T-cell (primary cell): ENCODE results near the gene CENPX. TPM values are rescaled to one million over a fixed set of nuclear protein-coding genes. Genes with fewer than 3 reads are reported as not detected.

Source experiments
- ATAC-seq, 4 experiments: fragments of 200-7000 bp in 3 of 4; fragments of 150-1000 bp in 1 of 4; cut with Tn5 transposase; replicated peaks in 1 of 4; 1 replicate in 3 of 4; 2 replicates in 1 of 4; pipeline ENCODE4 v1.10.0; 2021; ENCODE audit warnings: moderate library complexity in 3 of 4, mild to moderate bottlenecking in 2 of 4, moderate number of reproducible peaks in 1 of 4
- CTCF ChIA-PET, 2 donors: fragments of 300-600 bp; sonication (Branson Sonifier 250); formaldehyde crosslinking; loops; one replicate each; lab custom pipeline; 2022; ENCODE audit warnings: antibody characterized with exemption in 2 of 2; lab: Charles Lee
- POLR2A ChIA-PET, 2 donors: fragments of 300-600 bp; sonication (Branson Sonifier 250); formaldehyde crosslinking; loops; one replicate each; lab custom pipeline; 2022; ENCODE audit warnings: antibody characterized with exemption in 2 of 2; lab: Charles Lee
- DNase-seq, 35 experiments: peaks; one replicate each; pipeline versions ENCODE4 v3.0.0 to v3.0.0-alpha.2; 2013 to 2023
- H3K27ac ChIP-seq: one replicate; pipeline ENCODE4 v1.5.1; 2013; ENCODE audit warnings: low read length
- H3K27me3 ChIP-seq, 2 experiments: replicated peaks in 1 of 2; 1 replicate in 1 of 2; 2 replicates in 1 of 2; pipeline versions ENCODE4 v1.6.1 to v1.7.0; 2013; ENCODE audit warnings: low read length in 1 of 2, mixed read lengths in 1 of 2; ENCODE audit not compliant: control insufficient read depth in 2 of 2, insufficient read depth in 2 of 2; ENCODE audit errors: extremely low read depth in 1 of 2
- H3K36me3 ChIP-seq, 2 donors: 1 replicate in 1 of 2; 2 replicates in 1 of 2; pipeline versions ENCODE4 v1.6.1 to v1.7.0; 2013; ENCODE audit warnings: low read length in 1 of 2; ENCODE audit not compliant: control insufficient read depth in 2 of 2, insufficient read depth in 1 of 2; ENCODE audit errors: extremely low read depth in 1 of 2
- H3K4me1 ChIP-seq, 2 experiments: 1 replicate in 1 of 2; 2 replicates in 1 of 2; pipeline versions ENCODE4 v1.6.1 to v1.7.0; 2013; ENCODE audit warnings: low read length in 2 of 2, mixed read lengths in 1 of 2; ENCODE audit not compliant: insufficient read depth in 2 of 2, control insufficient read depth in 1 of 2; ENCODE audit errors: extremely low read depth in 1 of 2
- H3K4me3 ChIP-seq, 2 donors: 1 replicate in 1 of 2; 2 replicates in 1 of 2; pipeline versions ENCODE4 v1.5.1 to v1.7.0; 2013; ENCODE audit warnings: mild to moderate bottlenecking in 2 of 2, low read length in 1 of 2, moderate library complexity in 1 of 2; ENCODE audit not compliant: control insufficient read depth in 1 of 2; ENCODE audit errors: extremely low read depth in 1 of 2
- H3K9me3 ChIP-seq: 2 replicates; pipeline ENCODE4 v1.7.0; 2013
- H3K27ac Mint-ChIP-seq, 2 donors: one replicate each; pipeline ENCODE4 v1.8.0; 2020 to 2021; ENCODE audit warnings: mild to moderate bottlenecking in 2 of 2, mixed read lengths in 2 of 2
- H3K27me3 Mint-ChIP-seq, 2 donors: one replicate each; pipeline ENCODE4 v1.8.0; 2021 to 2022; ENCODE audit warnings: mixed read lengths in 2 of 2
- H3K36me3 Mint-ChIP-seq: one replicate; pipeline ENCODE4 v1.8.0; 2021; ENCODE audit warnings: mixed read lengths
- H3K4me1 Mint-ChIP-seq, 3 donors: one replicate each; pipeline ENCODE4 v1.8.0; 2020 to 2022; ENCODE audit warnings: mixed read lengths in 3 of 3, mild to moderate bottlenecking in 1 of 3
- H3K4me3 Mint-ChIP-seq, 3 donors: one replicate each; pipeline ENCODE4 v1.8.0; 2020 to 2022; ENCODE audit warnings: mild to moderate bottlenecking in 3 of 3, mixed read lengths in 3 of 3, moderate library complexity in 3 of 3
- H3K9me3 Mint-ChIP-seq, 3 donors: one replicate each; pipeline ENCODE4 v1.8.0; 2020 to 2022; ENCODE audit warnings: mixed read lengths in 3 of 3
- WGBS: methylation state at CpG from one replicate; pipeline ENCODE4 v1.1.5; 2013; ENCODE audit warnings: missing lambda C conversion rate; ENCODE audit not compliant: insufficient coverage; 5-methylcytosine and 5-hydroxymethylcytosine counted together
- total RNA-seq, 35 experiments: library from RNA in 6 of 35; stranded (reverse) in 6 of 35; fragments of 120-200 nt in 1 of 35; gene quantifications; one replicate each; pipeline versions ENCODE4 v1.2.1 to v1.2.4 and lab custom pipeline; 2013 to 2026

Gene CENPX
- total RNA-seq, 5 donors from 2014 or later (not counting 1 experiment from before 2014, with no cell fraction given) = 26.7 to 47.8 (median 43.7) TPM

DNA sequence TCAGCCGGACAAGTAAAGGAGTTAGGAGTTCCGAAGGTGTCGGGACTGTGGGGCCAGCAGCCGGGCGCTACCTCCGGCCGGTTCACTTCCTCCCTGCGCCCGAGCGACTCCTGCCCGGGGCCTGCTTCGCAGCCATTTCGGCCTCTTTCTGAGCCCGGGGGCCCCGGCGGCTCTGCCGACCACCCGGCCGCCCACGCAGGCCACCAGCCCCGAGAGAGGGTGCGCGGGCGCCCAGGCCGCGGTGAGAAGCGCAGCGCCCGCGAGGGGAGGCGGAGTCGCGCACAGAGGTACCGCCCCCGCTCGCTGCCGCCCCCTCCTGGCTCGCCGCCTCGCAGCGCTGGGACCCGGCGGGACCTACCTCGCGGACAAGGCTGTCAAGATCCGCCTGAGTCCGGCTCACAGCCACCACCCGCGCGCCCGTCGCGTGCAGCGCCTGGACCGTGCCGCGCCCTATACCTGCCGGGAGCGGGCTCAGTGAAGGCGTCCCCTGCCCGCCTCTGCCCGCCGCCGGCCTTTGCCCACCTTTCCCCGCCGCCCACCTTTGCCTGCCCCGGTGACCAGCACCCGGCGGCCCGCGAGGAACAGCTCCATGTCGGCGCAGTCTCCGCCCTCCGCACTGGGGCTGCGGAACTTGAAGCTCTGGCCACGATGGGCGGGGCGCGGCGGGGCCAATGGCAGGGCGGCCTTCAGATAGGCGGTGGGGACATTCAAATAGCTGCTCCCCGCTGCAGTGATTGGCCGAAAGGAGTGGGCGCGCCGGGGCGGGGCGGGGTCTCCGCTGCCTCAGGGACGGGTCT is 14.6 kb upstream of the CENPX start, which contains the start of gene DCXR:
TSS of gene DCXR (minus strand) at position 606 of the 797 bp plus-strand sequence. CDS start at position 591, 15 bp downstream.
- ATAC-seq = peak; percentile 91 to 94 (median 94)

DNA sequence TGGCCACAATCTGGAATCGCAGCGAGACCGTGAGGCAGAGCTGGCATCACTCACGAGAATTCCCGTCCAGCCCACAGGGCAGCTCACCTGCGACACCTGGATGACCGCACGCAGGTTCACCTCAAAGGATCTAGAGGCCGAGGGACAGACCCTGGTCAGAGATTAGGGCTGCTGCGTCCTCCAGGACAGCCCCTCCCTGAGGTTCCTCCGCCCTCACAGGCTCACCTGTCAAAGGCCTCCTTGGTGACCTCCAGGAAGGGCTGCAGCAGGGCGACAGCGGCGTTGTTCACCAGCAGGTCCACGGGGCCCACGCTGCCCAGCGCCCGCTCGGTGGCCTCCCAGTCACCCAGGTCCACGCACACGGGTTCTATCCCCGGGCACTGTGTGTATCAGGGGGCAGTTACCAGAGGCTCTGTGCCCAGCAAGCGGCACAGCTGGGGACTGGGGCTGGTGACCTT is 14.0 kb upstream of the CENPX start:
- H3K27me3 ChIP-seq = peaks cover 0 to 8% of the 10 kb centered on the region in 2 experiments
- H3K4me3 ChIP-seq = peak overlapping the region; percentile 59 to 78
- POLR2A ChIA-PET = no interaction called here
- Mint-ChIP-seq H3K4me1 (peaks cover 16 to 31% (median 29%) of the 10 kb centered on the region in 3 donors), H3K4me3 (peak overlapping the region; percentile 70 to 88 (median 72)), H3K36me3 (peaks cover 6% of the 10 kb centered on the region), H3K27ac (peak overlapping the region; percentile 39 to 59), H3K27me3 (no peaks in the 10 kb centered on the region), H3K9me3 (no peaks in the 10 kb centered on the region)
- H3K9me3 ChIP-seq = no peaks in the 10 kb centered on the region
- peak overlapping the region; percentile 55 for H3K27ac ChIP-seq
- peaks cover 8 to 31% of the 10 kb centered on the region in 2 experiments for H3K4me1 ChIP-seq
- WGBS = 52% methylated on average over 22 of the region's 23 CpGs
- peaks cover 0 to 5% of the 10 kb centered on the region in 2 donors for H3K36me3 ChIP-seq
- ATAC-seq = no peak
- no peak for DNase-seq
- CTCF ChIA-PET = no interaction called here

More for the DNA sequence above, 14.6 kb upstream of the CENPX start, which contains the start of gene DCXR:
- H3K9me3 ChIP-seq = no peaks in the 10 kb centered on the region
- peaks cover 0 to 4% of the 10 kb centered on the region in 2 experiments for H3K27me3 ChIP-seq
- H3K36me3 ChIP-seq = peaks cover 0 to 5% of the 10 kb centered on the region in 2 donors
- H3K4me1 ChIP-seq = peaks cover 8 to 27% of the 10 kb centered on the region in 2 experiments
- CTCF ChIA-PET = interaction anchor here in 1 of 2 donors (0.6 to 1.6 kb wide), 12 partner anchors 9 to 263 kb away, joined by 3 to 17 read pairs (median 4); partner anchors contain the start of genes CENPX and LRRC45
- Mint-ChIP-seq H3K27me3 (no peaks in the 10 kb centered on the region), H3K9me3 (no peaks in the 10 kb centered on the region), H3K27ac (peak within 1 kb of the TSS; percentile 90 to 93), H3K4me1 (peaks cover 16 to 31% (median 29%) of the 10 kb centered on the region in 3 donors), H3K36me3 (peaks cover 6% of the 10 kb centered on the region), H3K4me3 (peak within 1 kb of the TSS; percentile 82 to 88 (median 87))
- POLR2A ChIA-PET = interaction anchor here (0.5 to 1.0 kb wide), 3 partner anchors 15 to 99 kb away, joined by 4 to 6 read pairs (median 4); partner anchors contain the start of gene CENPX (in 1 of the 2)
- H3K4me3 ChIP-seq = peak within 1 kb of the TSS; percentile 59 to 78
- H3K27ac ChIP-seq = peak within 1 kb of the TSS; percentile 55
- DNase-seq = peak; percentile 87 to 97 (median 92)
- under 1% methylated on average over 91 of the region's 92 CpGs for WGBS

DNA sequence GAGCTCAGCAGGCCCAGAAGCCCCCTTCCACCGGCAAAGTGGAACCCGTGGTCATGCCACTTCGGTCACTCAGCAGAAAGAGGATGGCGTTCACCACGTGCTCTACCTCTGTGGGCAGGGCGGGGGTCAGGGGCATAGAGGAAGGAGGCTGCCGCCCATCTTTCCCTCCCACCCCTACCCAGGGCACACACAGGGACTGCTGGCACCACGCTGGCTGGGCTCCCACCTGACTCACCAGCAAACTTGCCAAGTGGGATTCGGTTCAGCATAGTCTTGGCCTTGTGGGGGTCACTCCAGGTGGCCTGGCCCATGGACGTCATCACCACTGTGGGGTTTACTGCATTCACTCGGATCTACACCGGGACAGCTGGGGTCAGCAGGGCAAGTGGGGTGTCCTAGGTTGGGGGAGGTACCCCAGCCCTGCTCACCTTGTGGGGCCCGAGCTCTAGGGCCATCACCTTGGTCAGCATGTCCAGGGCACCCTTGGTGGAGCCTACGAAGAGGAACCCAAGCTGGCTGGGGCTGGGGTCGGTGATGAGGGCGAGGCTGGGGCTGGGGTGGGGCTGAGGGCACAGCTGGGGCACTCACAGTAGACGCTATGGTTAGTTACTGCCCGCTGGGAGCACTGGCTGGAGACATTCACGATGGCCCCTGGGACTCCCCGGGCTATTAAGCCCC is 13.4 kb upstream of the CENPX start:
- ChIA-PET POLR2A (interaction anchor here in 1 of 2 donors (0.9 kb wide), 1 partner anchor 40 kb away, joined by 3 read pairs; no protein-coding TSS in a partner anchor), CTCF (no interaction called here)
- no peaks in the 10 kb centered on the region for H3K9me3 ChIP-seq
- H3K4me1 ChIP-seq = peaks cover 8 to 32% of the 10 kb centered on the region in 2 experiments
- H3K27ac Mint-ChIP-seq = peak overlapping the region; percentile 27 to 39
- no peaks in the 10 kb centered on the region for H3K27me3 Mint-ChIP-seq
- H3K36me3 ChIP-seq = peaks cover 0 to 5% of the 10 kb centered on the region in 2 donors
- H3K9me3 Mint-ChIP-seq = no peaks in the 10 kb centered on the region
- peak overlapping the region; percentile 55 for H3K27ac ChIP-seq
- H3K4me3 ChIP-seq = peak overlapping the region in 1 of 2 donors; percentile 59
- H3K4me3 Mint-ChIP-seq = peak overlapping the region; percentile 70 to 88 (median 72)
- peaks cover 6% of the 10 kb centered on the region for H3K36me3 Mint-ChIP-seq
- H3K4me1 Mint-ChIP-seq = peaks cover 16 to 31% (median 29%) of the 10 kb centered on the region in 3 donors
- peaks cover 0 to 8% of the 10 kb centered on the region in 2 experiments for H3K27me3 ChIP-seq
- 95% methylated on average over 18 of the region's 20 CpGs for WGBS
- no peak for DNase-seq
- ATAC-seq = no peak

DNA sequence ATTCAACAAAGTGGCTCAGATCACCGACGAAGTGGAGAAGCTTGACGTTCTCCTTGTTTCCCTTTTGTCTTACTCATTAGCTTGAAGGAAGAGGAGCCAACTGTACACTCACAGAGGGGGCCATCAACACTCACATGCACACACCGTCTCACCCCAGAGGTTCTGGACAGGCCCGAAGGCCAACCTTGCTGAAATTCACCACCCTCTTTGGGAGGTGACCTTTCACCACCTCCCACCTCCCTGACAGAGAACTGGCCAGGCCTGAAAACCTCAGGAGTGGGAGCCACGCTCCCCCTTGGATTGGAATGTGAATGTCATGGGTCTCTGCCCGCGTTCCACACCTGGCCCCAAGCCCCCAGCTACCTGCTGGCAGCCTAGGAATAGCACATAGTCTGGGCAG is 12.8 kb upstream of the CENPX start:
- no peak overlapping the region for H3K4me3 ChIP-seq
- peaks cover 8 to 38% of the 10 kb centered on the region in 2 experiments for H3K4me1 ChIP-seq
- H3K36me3 Mint-ChIP-seq = peaks cover 6% of the 10 kb centered on the region
- peak overlapping the region; percentile 17 to 69 for H3K27ac Mint-ChIP-seq
- no peaks in the 10 kb centered on the region for H3K9me3 ChIP-seq
- ATAC-seq (no peak), DNase-seq (no peak)
- peaks cover 0 to 8% of the 10 kb centered on the region in 2 experiments for H3K27me3 ChIP-seq
- H3K4me3 Mint-ChIP-seq = peak overlapping the region; percentile 62 to 88 (median 70)
- H3K36me3 ChIP-seq = peaks cover 0 to 5% of the 10 kb centered on the region in 2 donors
- POLR2A ChIA-PET = interaction anchor here in 1 of 2 donors (0.9 kb wide), 1 partner anchor 41 kb away, joined by 3 read pairs; no protein-coding TSS in a partner anchor
- WGBS = 98% methylated on average over 6 of the region's 8 CpGs
- H3K9me3 Mint-ChIP-seq = no peaks in the 10 kb centered on the region
- CTCF ChIA-PET = interaction anchor here in 1 of 2 donors (1.0 kb wide), 1 partner anchor 512 kb away, joined by 3 read pairs; no protein-coding TSS in a partner anchor
- no peak overlapping the region for H3K27ac ChIP-seq
- H3K4me1 Mint-ChIP-seq = peaks cover 16 to 33% (median 30%) of the 10 kb centered on the region in 3 donors
- no peaks in the 10 kb centered on the region for H3K27me3 Mint-ChIP-seq

DNA sequence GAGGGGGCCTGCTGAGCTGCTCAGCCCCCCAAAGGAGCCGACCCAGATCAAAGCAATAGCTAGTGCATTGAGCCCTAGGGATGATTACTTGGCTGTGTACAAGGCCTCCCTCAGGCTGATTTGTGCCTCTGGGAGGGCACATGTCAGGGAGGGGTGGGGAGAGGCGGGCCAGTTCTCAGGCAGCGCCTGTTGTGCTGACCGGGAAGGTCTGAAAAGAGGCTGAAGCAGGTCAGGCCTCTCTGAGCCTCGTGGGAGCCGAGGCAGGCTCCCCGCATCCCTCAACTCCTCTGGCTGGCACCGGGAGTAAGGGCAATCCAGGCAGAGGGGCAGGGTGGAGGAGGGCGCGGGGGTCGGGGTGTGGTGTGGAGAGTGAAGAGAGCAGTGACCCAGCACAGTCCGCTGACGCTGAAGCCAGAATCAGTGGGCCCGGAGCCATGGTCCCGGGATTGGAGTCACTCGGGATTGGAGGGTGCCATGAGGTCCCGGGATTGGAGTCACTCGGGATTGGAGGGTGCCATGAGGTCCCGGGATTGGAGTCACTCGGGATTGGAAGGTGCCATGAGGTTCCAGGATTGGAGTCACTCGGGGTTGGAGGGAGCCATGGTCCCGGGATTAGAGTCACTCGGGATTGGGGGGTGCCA is 11.8 kb upstream of the CENPX start:
- Histone ChIP-seq H3K4me3 (no peak overlapping the region), H3K9me3 (no peaks in the 10 kb centered on the region), H3K4me1 (peaks cover 10 to 48% of the 10 kb centered on the region in 2 experiments), H3K27me3 (peaks cover 0 to 12% of the 10 kb centered on the region in 2 experiments), H3K27ac (no peak overlapping the region), H3K36me3 (peaks cover 0 to 5% of the 10 kb centered on the region in 2 donors)
- no peak for ATAC-seq
- Mint-ChIP-seq H3K27ac (no peak overlapping the region), H3K4me3 (peak overlapping the region; percentile 41 to 88 (median 58)), H3K9me3 (no peaks in the 10 kb centered on the region), H3K4me1 (peaks cover 20 to 39% (median 37%) of the 10 kb centered on the region in 3 donors), H3K36me3 (peaks cover 6% of the 10 kb centered on the region), H3K27me3 (no peaks in the 10 kb centered on the region)
- no peak for DNase-seq
- POLR2A ChIA-PET = interaction anchor here in 1 of 2 donors (0.6 kb wide), 1 partner anchor 89 kb away, joined by 4 read pairs; no protein-coding TSS in a partner anchor
- WGBS = 98% methylated on average over 11 of the region's 23 CpGs
- CTCF ChIA-PET = interaction anchor here in 1 of 2 donors (1.0 kb wide), 1 partner anchor 513 kb away, joined by 3 read pairs; no protein-coding TSS in a partner anchor
